ENCODE measurements around the gene DEPP1. TPM values are rescaled to one million over a fixed set of nuclear protein-coding genes. Genes with fewer than 3 reads are reported as not detected.
A peak's percentile ranks its signal among the peaks of the same experiment; 100 is the strongest.

Gene DEPP1
- total and polyA plus RNA-seq, 2 of the 13 experiments (the other 11 are each of a cell fraction or from before 2014, with no cell fraction given), result 14.8 to 270 TPM

DNA sequence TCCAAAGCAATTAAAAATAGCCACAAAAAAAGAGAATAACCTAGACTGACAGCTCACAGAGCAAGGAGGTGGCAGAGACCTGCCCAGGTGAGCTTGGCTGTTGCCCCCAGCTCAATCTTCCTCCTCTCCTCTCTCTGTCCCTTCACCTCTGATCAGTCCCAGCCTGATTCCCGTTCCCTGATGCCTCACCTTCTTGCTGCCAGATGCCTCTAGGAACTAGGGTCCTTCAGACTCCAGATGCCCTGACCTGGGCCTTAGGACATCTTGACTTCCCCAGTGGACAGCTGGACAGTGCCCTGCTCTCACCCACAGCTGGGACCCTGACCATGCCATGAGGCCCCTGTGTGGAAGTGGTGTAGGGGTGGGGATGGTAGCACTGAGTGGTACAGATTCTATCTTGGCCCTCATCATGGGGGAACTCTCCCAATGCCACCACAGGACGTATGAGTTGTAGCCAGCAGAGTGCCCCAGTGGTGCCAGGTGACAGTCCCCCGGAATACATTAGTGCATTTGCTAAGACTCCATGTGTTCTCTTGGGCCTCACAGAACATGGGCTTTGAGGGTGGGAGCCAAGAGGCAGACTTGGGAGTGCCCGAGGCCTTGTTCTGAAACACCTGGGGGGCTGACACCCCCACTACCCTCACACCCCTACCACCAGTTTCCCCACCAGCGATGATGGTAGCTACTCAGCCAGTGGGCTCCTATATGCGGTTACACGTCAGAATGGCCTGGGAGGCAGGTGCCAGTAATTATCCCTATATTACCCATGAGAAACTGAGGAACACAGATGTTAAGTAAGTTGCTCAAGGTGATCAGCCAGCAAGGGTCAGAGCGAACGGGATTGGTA, 2.0 kb downstream of the DEPP1 start (continued):
- TF ChIP-seq, protein P1, sequence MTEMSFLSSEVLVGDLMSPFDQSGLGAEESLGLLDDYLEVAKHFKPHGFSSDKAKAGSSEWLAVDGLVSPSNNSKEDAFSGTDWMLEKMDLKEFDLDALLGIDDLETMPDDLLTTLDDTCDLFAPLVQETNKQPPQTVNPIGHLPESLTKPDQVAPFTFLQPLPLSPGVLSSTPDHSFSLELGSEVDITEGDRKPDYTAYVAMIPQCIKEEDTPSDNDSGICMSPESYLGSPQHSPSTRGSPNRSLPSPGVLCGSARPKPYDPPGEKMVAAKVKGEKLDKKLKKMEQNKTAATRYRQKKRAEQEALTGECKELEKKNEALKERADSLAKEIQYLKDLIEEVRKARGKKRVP (CRISPR knock-in tag; IDR thresholded peaks at IDR 0.05), result peak in 1 of 2 experiments; percentile 15; a peak in 2 of 4 replicates
- TF ChIP-seq ZNF331 (CRISPR knock-in tag; IDR thresholded peaks at IDR 0.05) (peak; percentile 75), EEA1 (CRISPR knock-in tag; IDR thresholded peaks at IDR 0.05; ENCODE audit: borderline replicate concordance) (no peak), ZFYVE20 (CRISPR knock-in tag; IDR thresholded peaks at IDR 0.05; ENCODE audit: borderline replicate concordance, low read depth) (peak; percentile 62; the same call in 1 of the 2 replicates), ZNF460 (CRISPR knock-in tag; IDR thresholded peaks at IDR 0.05; ENCODE audit: borderline replicate concordance) (no peak), MLLT10 (CRISPR knock-in tag; IDR thresholded peaks at IDR 0.05) (no peak), DNMT3B (CRISPR knock-in tag; conservative IDR thresholded peaks at IDR 0.05) (no peak; the same call in 1 of the 2 replicates), EZH2 (conservative IDR thresholded peaks at IDR 0.05; ENCODE audit: low read depth, low read length) (no peak), ZNF121 (CRISPR knock-in tag; IDR thresholded peaks at IDR 0.05) (0 out of 2 replicates have a peak, but pooled peaks have one; percentile 52), POLR2G (IDR thresholded peaks at IDR 0.05; ENCODE audit: low read depth, low read length) (peak; percentile 16; the same call in 1 of the 2 replicates), GLI4 (CRISPR knock-in tag; IDR thresholded peaks at IDR 0.05; ENCODE audit: borderline replicate concordance) (no peak), HNRNPH1 (optimal IDR thresholded peaks at IDR 0.05; ENCODE audit: low read depth, low read length) (peak; percentile 91), ZNF546 (CRISPR knock-in tag; conservative IDR thresholded peaks at IDR 0.05) (no peak), GATAD1 (CRISPR knock-in tag; IDR thresholded peaks at IDR 0.05) (0 out of 2 replicates have a peak, but pooled peaks have one; percentile 0), ZNF44 (CRISPR knock-in tag; IDR thresholded peaks at IDR 0.05) (no peak), ZNF790 (CRISPR knock-in tag; IDR thresholded peaks at IDR 0.05; ENCODE audit: borderline replicate concordance) (no peak; the same call in none of the 2 replicates), SRSF4 (IDR thresholded peaks at IDR 0.05; ENCODE audit: low read depth, low read length, poor library complexity, severe bottlenecking) (no peak)
- TF ChIP-seq, protein P2, sequence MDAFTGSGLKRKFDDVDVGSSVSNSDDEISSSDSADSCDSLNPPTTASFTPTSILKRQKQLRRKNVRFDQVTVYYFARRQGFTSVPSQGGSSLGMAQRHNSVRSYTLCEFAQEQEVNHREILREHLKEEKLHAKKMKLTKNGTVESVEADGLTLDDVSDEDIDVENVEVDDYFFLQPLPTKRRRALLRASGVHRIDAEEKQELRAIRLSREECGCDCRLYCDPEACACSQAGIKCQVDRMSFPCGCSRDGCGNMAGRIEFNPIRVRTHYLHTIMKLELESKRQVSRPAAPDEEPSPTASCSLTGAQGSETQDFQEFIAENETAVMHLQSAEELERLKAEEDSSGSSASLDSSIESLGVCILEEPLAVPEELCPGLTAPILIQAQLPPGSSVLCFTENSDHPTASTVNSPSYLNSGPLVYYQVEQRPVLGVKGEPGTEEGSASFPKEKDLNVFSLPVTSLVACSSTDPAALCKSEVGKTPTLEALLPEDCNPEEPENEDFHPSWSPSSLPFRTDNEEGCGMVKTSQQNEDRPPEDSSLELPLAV (CRISPR knock-in tag; conservative IDR thresholded peaks at IDR 0.05; ENCODE audit: low read depth), result no peak; the same call in 1 of the 2 replicates
- TF ChIP-seq, protein P3, sequence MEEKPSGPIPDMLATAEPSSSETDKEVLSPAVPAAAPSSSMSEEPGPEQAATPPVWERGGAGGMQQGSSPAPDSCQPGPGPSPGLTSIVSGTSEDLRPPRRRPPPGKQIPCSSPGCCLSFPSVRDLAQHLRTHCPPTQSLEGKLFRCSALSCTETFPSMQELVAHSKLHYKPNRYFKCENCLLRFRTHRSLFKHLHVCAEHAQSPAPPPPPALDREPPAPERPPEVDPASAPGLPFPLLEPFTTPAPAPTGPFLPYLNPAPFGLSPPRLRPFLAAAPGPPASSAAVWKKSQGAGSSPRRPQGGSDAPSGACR (CRISPR knock-in tag; IDR thresholded peaks at IDR 0.05), result 0 out of 2 replicates have a peak, but pooled peaks have one; percentile 2
- TF ChIP-seq, protein P4, sequence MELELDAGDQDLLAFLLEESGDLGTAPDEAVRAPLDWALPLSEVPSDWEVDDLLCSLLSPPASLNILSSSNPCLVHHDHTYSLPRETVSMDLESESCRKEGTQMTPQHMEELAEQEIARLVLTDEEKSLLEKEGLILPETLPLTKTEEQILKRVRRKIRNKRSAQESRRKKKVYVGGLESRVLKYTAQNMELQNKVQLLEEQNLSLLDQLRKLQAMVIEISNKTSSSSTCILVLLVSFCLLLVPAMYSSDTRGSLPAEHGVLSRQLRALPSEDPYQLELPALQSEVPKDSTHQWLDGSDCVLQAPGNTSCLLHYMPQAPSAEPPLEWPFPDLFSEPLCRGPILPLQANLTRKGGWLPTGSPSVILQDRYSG (CRISPR knock-in tag; IDR thresholded peaks at IDR 0.05), result 0 out of 2 replicates have a peak, but pooled peaks have one; percentile 8
- TF ChIP-seq, protein P5, sequence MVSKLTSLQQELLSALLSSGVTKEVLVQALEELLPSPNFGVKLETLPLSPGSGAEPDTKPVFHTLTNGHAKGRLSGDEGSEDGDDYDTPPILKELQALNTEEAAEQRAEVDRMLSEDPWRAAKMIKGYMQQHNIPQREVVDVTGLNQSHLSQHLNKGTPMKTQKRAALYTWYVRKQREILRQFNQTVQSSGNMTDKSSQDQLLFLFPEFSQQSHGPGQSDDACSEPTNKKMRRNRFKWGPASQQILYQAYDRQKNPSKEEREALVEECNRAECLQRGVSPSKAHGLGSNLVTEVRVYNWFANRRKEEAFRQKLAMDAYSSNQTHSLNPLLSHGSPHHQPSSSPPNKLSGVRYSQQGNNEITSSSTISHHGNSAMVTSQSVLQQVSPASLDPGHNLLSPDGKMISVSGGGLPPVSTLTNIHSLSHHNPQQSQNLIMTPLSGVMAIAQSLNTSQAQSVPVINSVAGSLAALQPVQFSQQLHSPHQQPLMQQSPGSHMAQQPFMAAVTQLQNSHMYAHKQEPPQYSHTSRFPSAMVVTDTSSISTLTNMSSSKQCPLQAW (CRISPR knock-in tag; IDR thresholded peaks at IDR 0.05), result no peak; the same call in 1 of the 2 replicates
